ENCODE measurements around the gene TMEM184A. TPM values are rescaled to one million over a fixed set of nuclear protein-coding genes. Genes with fewer than 3 reads are reported as not detected.

Gene TMEM184A
- total and polyA plus RNA-seq, 8 donors: 3.8 to 99.4 (median 17.2) TPM

GRCh38 chr7:1514407-1514806 is 41.6 kb downstream of the TMEM184A start:
- no peak for DNase-seq
- H3K4me3 ChIP-seq: no peak overlapping the region
- peaks cover 0 to 17% (median 4%) of the 10 kb centered on the region in 4 donors for H3K4me1 ChIP-seq
- H3K36me3 ChIP-seq: no peaks in the 10 kb centered on the region
- intact Hi-C loops (cut with DNase I; ENCODE audit: low total_unique reads): no loop called here
- TF ChIP-seq POLR2A (IDR thresholded peaks at IDR 0.05) (no peak), POLR2AphosphoS5 (IDR thresholded peaks at IDR 0.05) (no peak), EP300 (IDR thresholded peaks at IDR 0.05) (no peak)
- TF ChIP-seq, protein P1, sequence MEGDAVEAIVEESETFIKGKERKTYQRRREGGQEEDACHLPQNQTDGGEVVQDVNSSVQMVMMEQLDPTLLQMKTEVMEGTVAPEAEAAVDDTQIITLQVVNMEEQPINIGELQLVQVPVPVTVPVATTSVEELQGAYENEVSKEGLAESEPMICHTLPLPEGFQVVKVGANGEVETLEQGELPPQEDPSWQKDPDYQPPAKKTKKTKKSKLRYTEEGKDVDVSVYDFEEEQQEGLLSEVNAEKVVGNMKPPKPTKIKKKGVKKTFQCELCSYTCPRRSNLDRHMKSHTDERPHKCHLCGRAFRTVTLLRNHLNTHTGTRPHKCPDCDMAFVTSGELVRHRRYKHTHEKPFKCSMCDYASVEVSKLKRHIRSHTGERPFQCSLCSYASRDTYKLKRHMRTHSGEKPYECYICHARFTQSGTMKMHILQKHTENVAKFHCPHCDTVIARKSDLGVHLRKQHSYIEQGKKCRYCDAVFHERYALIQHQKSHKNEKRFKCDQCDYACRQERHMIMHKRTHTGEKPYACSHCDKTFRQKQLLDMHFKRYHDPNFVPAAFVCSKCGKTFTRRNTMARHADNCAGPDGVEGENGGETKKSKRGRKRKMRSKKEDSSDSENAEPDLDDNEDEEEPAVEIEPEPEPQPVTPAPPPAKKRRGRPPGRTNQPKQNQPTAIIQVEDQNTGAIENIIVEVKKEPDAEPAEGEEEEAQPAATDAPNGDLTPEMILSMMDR (IDR thresholded peaks at IDR 0.05): no peak
- peak overlapping the region in 1 of 5 donors; percentile 76 for H3K27ac ChIP-seq
- 65 to 86% (median 77%) methylated on average over 12 of the region's 12 CpGs for WGBS, 5 donors
- H3K9me3 ChIP-seq: peaks cover 0 to 4% (median 0%) of the 10 kb centered on the region in 4 donors
- peaks cover 0 to 20% (median 0%) of the 10 kb centered on the region in 3 donors for H3K27me3 ChIP-seq

DNA sequence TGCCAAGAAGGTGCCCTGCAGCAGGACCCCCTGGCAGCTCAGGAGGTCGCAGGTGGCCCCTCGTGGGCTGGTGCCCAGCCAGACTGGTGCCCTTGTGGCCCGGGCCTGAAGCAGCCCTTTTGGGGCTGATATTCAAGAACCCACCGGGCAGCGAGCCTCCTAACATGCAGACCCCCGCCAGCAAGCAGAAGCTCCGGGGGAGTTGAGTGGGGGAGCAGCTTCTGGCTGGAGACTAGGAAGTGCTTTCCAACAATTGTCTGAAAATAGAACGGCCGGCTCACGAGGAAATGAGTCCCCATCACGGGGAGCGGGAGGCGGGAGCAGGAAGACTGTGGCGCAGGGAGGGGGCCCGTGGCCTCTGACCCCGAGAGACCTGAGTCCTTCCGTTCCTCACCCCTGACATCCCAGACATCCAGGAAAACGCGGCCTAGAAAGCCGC is 42.3 kb downstream of the TMEM184A start:
- peak in 1 of 2 donors; percentile 53 for DNase-seq
- intact Hi-C loops (cut with DNase I; ENCODE audit: low total_unique reads): no loop called here
- no peak overlapping the region for H3K4me3 ChIP-seq
- no peaks in the 10 kb centered on the region for H3K36me3 ChIP-seq
- peaks cover 0 to 20% (median 0%) of the 10 kb centered on the region in 3 donors for H3K27me3 ChIP-seq
- TF ChIP-seq, protein P1 (IDR thresholded peaks at IDR 0.05): no peak
- TF ChIP-seq POLR2A (IDR thresholded peaks at IDR 0.05) (no peak), POLR2AphosphoS5 (IDR thresholded peaks at IDR 0.05) (no peak), EP300 (IDR thresholded peaks at IDR 0.05) (no peak)
- WGBS, 5 donors: 35 to 64% (median 52%) methylated on average over 18 to 20 of the region's 20 CpGs
- H3K27ac ChIP-seq: peak overlapping the region; percentile 7 to 80 (median 75)
- peaks cover 0 to under 1% (median 0%) of the 10 kb centered on the region in 4 donors for H3K9me3 ChIP-seq
- peaks cover 0 to 17% (median 4%) of the 10 kb centered on the region in 4 donors for H3K4me1 ChIP-seq

DNA sequence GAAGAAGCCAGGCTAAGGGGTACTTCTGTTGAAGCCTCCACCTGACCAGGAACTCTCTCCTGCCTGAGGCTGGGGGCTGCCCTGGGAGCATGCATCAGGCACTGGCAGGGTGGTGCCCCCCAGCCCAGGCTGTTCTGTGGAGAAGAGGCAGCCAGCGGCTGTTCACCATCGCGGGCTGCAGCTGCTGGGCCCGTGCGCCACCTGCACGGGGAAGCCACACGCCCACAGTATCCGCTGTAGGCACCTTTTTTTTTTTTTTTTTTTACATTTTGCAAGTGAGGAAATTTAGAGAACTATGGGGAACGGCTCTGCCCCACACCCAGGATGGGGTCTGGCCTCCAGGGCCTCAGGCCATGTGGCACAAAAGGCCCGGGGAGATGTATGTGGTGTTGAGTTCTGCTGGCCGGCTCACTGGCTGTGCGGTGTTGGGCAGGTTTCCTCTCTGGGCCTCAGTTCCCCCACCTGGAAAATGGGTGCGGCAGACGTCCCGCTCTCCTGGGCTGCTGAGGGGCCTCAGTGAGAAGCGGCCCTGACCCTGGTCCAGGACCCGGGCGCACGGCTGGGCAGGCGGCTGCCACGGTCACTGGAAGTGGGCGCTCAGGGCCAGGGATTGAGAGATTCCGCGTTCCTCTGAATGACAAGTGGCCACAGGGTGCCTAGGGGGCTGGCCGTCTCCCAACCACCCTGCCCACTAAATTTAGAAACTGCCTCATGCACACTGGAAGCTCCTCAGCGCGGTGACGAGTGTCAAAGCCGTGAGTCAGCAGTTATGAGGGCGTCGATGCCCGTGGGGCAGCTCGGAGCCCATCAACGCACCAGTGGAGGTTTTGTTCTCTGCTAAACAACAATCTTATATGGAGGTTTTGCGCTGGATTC is 43.0 kb downstream of the TMEM184A start:
- Histone ChIP-seq H3K9me3 (no peaks in the 10 kb centered on the region), H3K27me3 (peaks cover 0 to 20% (median 0%) of the 10 kb centered on the region in 3 donors), H3K36me3 (no peaks in the 10 kb centered on the region), H3K27ac (peak overlapping the region; percentile 7 to 80 (median 75)), H3K4me3 (no peak overlapping the region), H3K4me1 (peaks cover 0 to 17% (median 4%) of the 10 kb centered on the region in 4 donors)
- intact Hi-C loops (cut with DNase I; ENCODE audit: low total_unique reads): no loop called here
- WGBS, 5 donors: 57 to 71% (median 66%) methylated on average over 30 to 35 of the region's 35 CpGs
- DNase-seq: peak; percentile 38 to 60
- TF ChIP-seq POLR2AphosphoS5 (IDR thresholded peaks at IDR 0.05) (peak in 1 of 3 donors; percentile 32), POLR2A (IDR thresholded peaks at IDR 0.05) (no peak)

GRCh38 chr7:1511444-1512422 is 44.3 kb downstream of the TMEM184A start:
- Histone ChIP-seq H3K27me3 (peaks cover 0 to 20% (median 0%) of the 10 kb centered on the region in 3 donors), H3K27ac (no peak overlapping the region), H3K36me3 (no peaks in the 10 kb centered on the region), H3K4me3 (no peak overlapping the region), H3K9me3 (no peaks in the 10 kb centered on the region), H3K4me1 (peaks cover 0 to 25% (median 7%) of the 10 kb centered on the region in 4 donors)
- WGBS, 5 donors: 79 to 84% (median 82%) methylated on average over 26 to 30 of the region's 30 CpGs
- TF ChIP-seq EP300 (IDR thresholded peaks at IDR 0.05): no peak
- TF ChIP-seq POLR2A (IDR thresholded peaks at IDR 0.05): no peak
- TF ChIP-seq, protein P1 (IDR thresholded peaks at IDR 0.05): no peak
- no peak for TF ChIP-seq POLR2AphosphoS5 (IDR thresholded peaks at IDR 0.05)
- DNase-seq: no peak
- intact Hi-C loops (cut with DNase I; ENCODE audit: low total_unique reads): no loop called here
